ENCODE results near the gene AARS2.

DNA sequence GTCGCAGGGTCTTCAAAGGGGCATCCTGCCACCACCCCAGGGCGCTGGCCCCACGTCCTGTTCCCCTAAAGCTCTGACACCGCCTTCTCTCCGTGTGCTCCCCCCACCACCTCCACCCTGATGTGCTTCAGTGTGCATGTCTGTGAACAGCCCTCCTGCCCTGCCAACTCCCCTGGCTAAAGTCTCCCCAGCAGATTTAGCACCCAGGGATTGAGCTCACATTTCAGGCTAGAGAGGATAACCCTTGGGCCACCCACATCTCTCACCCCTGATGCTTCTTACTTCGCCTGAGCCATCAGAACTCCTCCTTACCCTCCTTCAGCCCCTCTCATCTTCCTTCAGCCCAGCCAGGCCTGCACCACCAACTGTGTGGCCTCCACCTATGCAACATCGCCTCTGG is 35.4 kb downstream of the AARS2 start:
- TF ChIP-seq ELF1 (tag; IDR thresholded peaks at IDR 0.05): no peak
- TF ChIP-seq, protein P1, sequence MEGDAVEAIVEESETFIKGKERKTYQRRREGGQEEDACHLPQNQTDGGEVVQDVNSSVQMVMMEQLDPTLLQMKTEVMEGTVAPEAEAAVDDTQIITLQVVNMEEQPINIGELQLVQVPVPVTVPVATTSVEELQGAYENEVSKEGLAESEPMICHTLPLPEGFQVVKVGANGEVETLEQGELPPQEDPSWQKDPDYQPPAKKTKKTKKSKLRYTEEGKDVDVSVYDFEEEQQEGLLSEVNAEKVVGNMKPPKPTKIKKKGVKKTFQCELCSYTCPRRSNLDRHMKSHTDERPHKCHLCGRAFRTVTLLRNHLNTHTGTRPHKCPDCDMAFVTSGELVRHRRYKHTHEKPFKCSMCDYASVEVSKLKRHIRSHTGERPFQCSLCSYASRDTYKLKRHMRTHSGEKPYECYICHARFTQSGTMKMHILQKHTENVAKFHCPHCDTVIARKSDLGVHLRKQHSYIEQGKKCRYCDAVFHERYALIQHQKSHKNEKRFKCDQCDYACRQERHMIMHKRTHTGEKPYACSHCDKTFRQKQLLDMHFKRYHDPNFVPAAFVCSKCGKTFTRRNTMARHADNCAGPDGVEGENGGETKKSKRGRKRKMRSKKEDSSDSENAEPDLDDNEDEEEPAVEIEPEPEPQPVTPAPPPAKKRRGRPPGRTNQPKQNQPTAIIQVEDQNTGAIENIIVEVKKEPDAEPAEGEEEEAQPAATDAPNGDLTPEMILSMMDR (IDR thresholded peaks at IDR 0.05 in 2 of 3, conservative IDR thresholded peaks at IDR 0.05 in 1 of 3; ENCODE audit: insufficient read depth in 2 of 3, low read depth in 1 of 3, low read length in 3 of 3): no peak
- TF ChIP-seq GABPA (tag; conservative IDR thresholded peaks at IDR 0.05; ENCODE audit: low read depth): no peak
- TF ChIP-seq ETS2 (tag; IDR thresholded peaks at IDR 0.05; ENCODE audit: borderline replicate concordance, poor library complexity, severe bottlenecking): no peak
- TF ChIP-seq, protein P2, sequence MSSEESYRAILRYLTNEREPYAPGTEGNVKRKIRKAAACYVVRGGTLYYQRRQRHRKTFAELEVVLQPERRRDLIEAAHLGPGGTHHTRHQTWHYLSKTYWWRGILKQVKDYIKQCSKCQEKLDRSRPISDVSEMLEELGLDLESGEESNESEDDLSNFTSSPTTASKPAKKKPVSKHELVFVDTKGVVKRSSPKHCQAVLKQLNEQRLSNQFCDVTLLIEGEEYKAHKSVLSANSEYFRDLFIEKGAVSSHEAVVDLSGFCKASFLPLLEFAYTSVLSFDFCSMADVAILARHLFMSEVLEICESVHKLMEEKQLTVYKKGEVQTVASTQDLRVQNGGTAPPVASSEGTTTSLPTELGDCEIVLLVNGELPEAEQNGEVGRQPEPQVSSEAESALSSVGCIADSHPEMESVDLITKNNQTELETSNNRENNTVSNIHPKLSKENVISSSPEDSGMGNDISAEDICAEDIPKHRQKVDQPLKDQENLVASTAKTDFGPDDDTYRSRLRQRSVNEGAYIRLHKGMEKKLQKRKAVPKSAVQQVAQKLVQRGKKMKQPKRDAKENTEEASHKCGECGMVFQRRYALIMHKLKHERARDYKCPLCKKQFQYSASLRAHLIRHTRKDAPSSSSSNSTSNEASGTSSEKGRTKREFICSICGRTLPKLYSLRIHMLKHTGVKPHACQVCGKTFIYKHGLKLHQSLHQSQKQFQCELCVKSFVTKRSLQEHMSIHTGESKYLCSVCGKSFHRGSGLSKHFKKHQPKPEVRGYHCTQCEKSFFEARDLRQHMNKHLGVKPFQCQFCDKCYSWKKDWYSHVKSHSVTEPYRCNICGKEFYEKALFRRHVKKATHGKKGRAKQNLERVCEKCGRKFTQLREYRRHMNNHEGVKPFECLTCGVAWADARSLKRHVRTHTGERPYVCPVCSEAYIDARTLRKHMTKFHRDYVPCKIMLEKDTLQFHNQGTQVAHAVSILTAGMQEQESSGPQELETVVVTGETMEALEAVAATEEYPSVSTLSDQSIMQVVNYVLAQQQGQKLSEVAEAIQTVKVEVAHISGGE (CRISPR knock-in tag; IDR thresholded peaks at IDR 0.05): no peak
- TF ChIP-seq TARDBP (IDR thresholded peaks at IDR 0.05): no peak
- no peak for TF ChIP-seq NCOR1 (IDR thresholded peaks at IDR 0.05)
- TF ChIP-seq POLR2AphosphoS5 (IDR thresholded peaks at IDR 0.05; ENCODE audit: control insufficient read depth, insufficient read depth, low read depth, low read length): no peak
